Measurements from ENCODE around the gene FOXD1. TPM values are rescaled to one million over a fixed set of nuclear protein-coding genes. Genes with fewer than 3 reads are reported as not detected.

The FOXD1 gene
- total RNA-seq, 1 donor from 2014 or later: 0.74 TPM

DNA sequence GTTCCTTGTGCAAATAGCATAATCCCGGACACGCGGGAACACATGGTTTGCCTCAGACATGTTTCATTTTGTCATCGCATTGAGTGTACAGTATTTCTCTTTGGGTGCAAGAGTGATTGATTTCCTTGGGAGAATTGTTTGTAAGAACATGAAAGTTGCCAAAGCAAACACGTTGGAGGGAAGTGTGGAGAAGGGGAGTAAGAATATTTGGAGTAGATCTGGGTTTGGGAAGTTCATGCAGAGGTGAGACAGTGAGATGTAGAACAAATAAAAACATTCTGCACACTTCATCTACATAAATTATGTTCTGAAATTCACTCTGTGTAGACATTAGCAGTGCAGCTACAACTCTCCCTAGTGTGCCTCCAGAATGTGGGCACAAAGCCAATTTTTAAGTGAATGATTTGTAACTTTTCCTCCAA, 24.0 kb downstream of the FOXD1 start:
- ATAC-seq (no peak), DNase-seq (no peak)
- Histone ChIP-seq H3K4me3 (no peak overlapping the region), H3K27me3 (ENCODE audit: low read depth) (peaks cover 90% of the 10 kb centered on the region), H3K4me1 (peaks cover 5% of the 10 kb centered on the region), H3K9me3 (no peaks in the 10 kb centered on the region), H3K27ac (no peak overlapping the region), H3K36me3 (no peaks in the 10 kb centered on the region)
- TF ChIP-seq, protein P1, sequence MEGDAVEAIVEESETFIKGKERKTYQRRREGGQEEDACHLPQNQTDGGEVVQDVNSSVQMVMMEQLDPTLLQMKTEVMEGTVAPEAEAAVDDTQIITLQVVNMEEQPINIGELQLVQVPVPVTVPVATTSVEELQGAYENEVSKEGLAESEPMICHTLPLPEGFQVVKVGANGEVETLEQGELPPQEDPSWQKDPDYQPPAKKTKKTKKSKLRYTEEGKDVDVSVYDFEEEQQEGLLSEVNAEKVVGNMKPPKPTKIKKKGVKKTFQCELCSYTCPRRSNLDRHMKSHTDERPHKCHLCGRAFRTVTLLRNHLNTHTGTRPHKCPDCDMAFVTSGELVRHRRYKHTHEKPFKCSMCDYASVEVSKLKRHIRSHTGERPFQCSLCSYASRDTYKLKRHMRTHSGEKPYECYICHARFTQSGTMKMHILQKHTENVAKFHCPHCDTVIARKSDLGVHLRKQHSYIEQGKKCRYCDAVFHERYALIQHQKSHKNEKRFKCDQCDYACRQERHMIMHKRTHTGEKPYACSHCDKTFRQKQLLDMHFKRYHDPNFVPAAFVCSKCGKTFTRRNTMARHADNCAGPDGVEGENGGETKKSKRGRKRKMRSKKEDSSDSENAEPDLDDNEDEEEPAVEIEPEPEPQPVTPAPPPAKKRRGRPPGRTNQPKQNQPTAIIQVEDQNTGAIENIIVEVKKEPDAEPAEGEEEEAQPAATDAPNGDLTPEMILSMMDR (IDR thresholded peaks at IDR 0.05): no peak
- intact Hi-C loops (cut with DNase I): no loop called here

- intact Hi-C loops (cut with DNase I): no loop called here
- peaks cover 95% of the 10 kb centered on the region for H3K27me3 ChIP-seq (ENCODE audit: low read depth)
- ATAC-seq (no peak), DNase-seq (no peak)
- H3K4me3 ChIP-seq: no peak overlapping the region
- TF ChIP-seq, protein P1 (IDR thresholded peaks at IDR 0.05): no peak
- no peak overlapping the region for H3K27ac ChIP-seq
- H3K4me1 ChIP-seq: peaks cover 11% of the 10 kb centered on the region
- no peaks in the 10 kb centered on the region for H3K36me3 ChIP-seq
- H3K9me3 ChIP-seq: no peaks in the 10 kb centered on the region
Measured at GRCh38 chr5:73422164-73422563, 26.4 kb downstream of the FOXD1 start.

- H3K4me1 ChIP-seq: peaks cover 11% of the 10 kb centered on the region
- H3K36me3 ChIP-seq: no peaks in the 10 kb centered on the region
- no peak for ATAC-seq
- H3K27me3 ChIP-seq (ENCODE audit: low read depth): peaks cover 95% of the 10 kb centered on the region
- H3K27ac ChIP-seq: no peak overlapping the region
- DNase-seq: no peak
- no peak overlapping the region for H3K4me3 ChIP-seq
- intact Hi-C loops (cut with DNase I): no loop called here
- TF ChIP-seq, protein P1 (IDR thresholded peaks at IDR 0.05): no peak
- H3K9me3 ChIP-seq: no peaks in the 10 kb centered on the region
Measured at GRCh38 chr5:73420666-73421065, 27.9 kb downstream of the FOXD1 start.

DNA sequence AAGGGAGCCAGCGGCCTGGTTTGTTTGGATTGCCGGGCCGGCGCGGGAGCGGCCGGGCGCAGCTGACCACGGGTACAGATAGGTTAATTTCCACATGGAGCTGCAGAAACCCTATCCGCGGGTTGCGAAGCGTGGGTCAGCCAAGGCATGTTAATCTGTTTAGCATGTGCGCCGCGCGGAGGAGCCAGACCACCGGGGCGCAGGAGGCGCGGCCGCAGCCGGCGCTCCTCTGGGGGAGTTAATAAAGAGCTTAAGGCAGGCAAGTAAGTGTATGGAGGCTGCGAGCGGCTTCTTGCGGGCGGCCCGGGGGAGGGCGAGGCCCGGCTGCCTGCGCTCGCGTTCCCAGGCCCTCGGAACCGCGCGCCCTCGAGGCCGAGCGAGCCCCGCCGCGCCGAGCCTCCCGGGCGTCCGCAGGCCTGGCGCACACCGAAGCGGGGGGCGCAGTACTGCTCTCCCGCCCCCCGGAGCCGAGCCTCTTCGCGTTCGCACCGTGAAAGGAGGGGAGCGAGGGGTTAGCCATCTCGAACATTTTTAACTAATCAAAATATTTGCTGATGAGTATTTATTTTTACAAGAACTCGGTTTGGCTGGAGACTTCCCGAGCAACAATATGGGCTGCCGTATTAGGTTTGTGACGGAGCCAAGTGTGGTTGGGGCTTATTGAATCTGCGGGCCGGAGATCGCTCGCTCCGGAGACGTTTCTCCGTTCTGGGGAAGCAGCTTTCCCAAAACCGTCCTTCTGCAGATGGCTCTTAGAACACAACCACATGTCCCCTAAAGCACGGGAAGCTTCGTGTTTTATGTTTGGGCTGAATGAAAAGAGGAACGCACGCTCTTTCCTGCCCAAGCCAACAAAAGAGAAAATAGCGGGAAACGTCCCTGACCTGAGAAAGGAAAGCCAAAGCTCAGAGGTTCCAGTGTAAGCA, 28.8 kb downstream of the FOXD1 start:
- H3K4me3 ChIP-seq: no peak overlapping the region

GRCh38 chr5:73419117-73419464, 29.5 kb downstream of the FOXD1 start:
- no peak overlapping the region for H3K4me3 ChIP-seq
- intact Hi-C loops (cut with DNase I): no loop called here

More for the DNA sequence above, 28.8 kb downstream of the FOXD1 start:
- TF ChIP-seq, protein P1 (IDR thresholded peaks at IDR 0.05): no peak
- Histone ChIP-seq H3K27ac (no peak overlapping the region), H3K27me3 (ENCODE audit: low read depth) (peaks cover 97% of the 10 kb centered on the region), H3K9me3 (no peaks in the 10 kb centered on the region), H3K4me1 (peaks cover 11% of the 10 kb centered on the region), H3K36me3 (no peaks in the 10 kb centered on the region)
- intact Hi-C loops (cut with DNase I): no loop called here
- DNase-seq: no peak
- ATAC-seq: peak; percentile 17 to 18

More at GRCh38 chr5:73419117-73419464, 29.5 kb downstream of the FOXD1 start:
- TF ChIP-seq, protein P1 (IDR thresholded peaks at IDR 0.05): no peak
- no peak for ATAC-seq
- DNase-seq: no peak
- Histone ChIP-seq H3K4me1 (peaks cover 11% of the 10 kb centered on the region), H3K27me3 (ENCODE audit: low read depth) (peaks cover 97% of the 10 kb centered on the region), H3K36me3 (no peaks in the 10 kb centered on the region), H3K9me3 (no peaks in the 10 kb centered on the region), H3K27ac (no peak overlapping the region)

All from lower lobe of right lung (tissue), 2 donors.